Kidney epithelial cell (primary cell): ENCODE measurements around the gene L3MBTL4. TPM values are rescaled to one million over a fixed set of nuclear protein-coding genes. Genes with fewer than 3 reads are reported as not detected.

Experiments used
- DNase-seq: peaks from one replicate; pipeline ENCODE4 v3.0.0-alpha.2; 2010; ENCODE audit warnings: low read depth
- H3K27me3 ChIP-seq: 2 replicates; pipeline ENCODE4 v1.6.0; 2011; ENCODE audit warnings: low read length; ENCODE audit not compliant: control insufficient read depth, insufficient read depth
- H3K36me3 ChIP-seq: 2 replicates; pipeline ENCODE4 v1.5.1; 2011; ENCODE audit warnings: low read length; ENCODE audit not compliant: control insufficient read depth, insufficient read depth
- H3K4me3 ChIP-seq: 2 replicates; pipeline ENCODE4 v1.5.1; 2011; ENCODE audit warnings: low read depth, mild to moderate bottlenecking, control low read depth, low read length
- CTCF ChIP-seq: IDR thresholded peaks from 2 replicates; pipeline ENCODE4 v1.5.1; 2011; ENCODE audit warnings: mild to moderate bottlenecking, moderate library complexity, low read length, control low read depth, inconsistent platforms; ENCODE audit not compliant: insufficient read depth, poor library complexity, severe bottlenecking
- total RNA-seq: library from RNA; depleted of rRNA; stranded (reverse); fragments of >200 nt; gene quantifications from 2 replicates; pipeline ENCODE4 v1.2.3, GENCODE V29; 2015

Gene L3MBTL4
- total RNA-seq, 1 donor from 2014 or later: 9.8 TPM

GRCh38 chr18:5964596-5964995, 450.1 kb downstream of the L3MBTL4 start:
- H3K27me3 ChIP-seq: no peaks in the 10 kb centered on the region
- no peak for TF ChIP-seq CTCF
- no peak for DNase-seq
- no peaks in the 10 kb centered on the region for H3K36me3 ChIP-seq
- H3K4me3 ChIP-seq: no peak overlapping the region

- H3K4me3 ChIP-seq: no peak overlapping the region
- DNase-seq: no peak
- no peaks in the 10 kb centered on the region for H3K36me3 ChIP-seq
- H3K27me3 ChIP-seq: no peaks in the 10 kb centered on the region
- no peak for TF ChIP-seq CTCF
Measured at GRCh38 chr18:5964108-5964507, 450.6 kb downstream of the L3MBTL4 start.

- no peaks in the 10 kb centered on the region for H3K36me3 ChIP-seq
- no peaks in the 10 kb centered on the region for H3K27me3 ChIP-seq
- DNase-seq: no peak
- H3K4me3 ChIP-seq: no peak overlapping the region
- no peak for TF ChIP-seq CTCF
Measured at GRCh38 chr18:5963267-5963666, 451.4 kb downstream of the L3MBTL4 start.

- no peak for DNase-seq
- no peaks in the 10 kb centered on the region for H3K36me3 ChIP-seq
- no peaks in the 10 kb centered on the region for H3K27me3 ChIP-seq
- TF ChIP-seq CTCF: no peak
- no peak overlapping the region for H3K4me3 ChIP-seq
Measured at GRCh38 chr18:5962362-5962761, 452.3 kb downstream of the L3MBTL4 start.

- H3K4me3 ChIP-seq: no peak overlapping the region
Measured at GRCh38 chr18:5961828-5962150, 452.9 kb downstream of the L3MBTL4 start.

More at GRCh38 chr18:5961828-5962150, 452.9 kb downstream of the L3MBTL4 start:
- no peak for TF ChIP-seq CTCF
- Histone ChIP-seq H3K36me3 (no peaks in the 10 kb centered on the region), H3K27me3 (no peaks in the 10 kb centered on the region)
- DNase-seq: no peak
